H9 (cell line): ENCODE measurements around the gene CADPS. TPM values are rescaled to one million over a fixed set of nuclear protein-coding genes. Genes with fewer than 3 reads are reported as not detected.

Experiments used
- DNase-seq: peaks from one replicate; pipeline ENCODE4 v3.0.0-alpha.2; 2017
- H2AFZ ChIP-seq: one replicate; pipeline ENCODE4 v1.6.1; 2013; ENCODE audit warnings: mild to moderate bottlenecking, low read length, control low read depth, moderate library complexity
- H2AK5ac ChIP-seq: 2 replicates; pipeline ENCODE4 v1.6.1; 2013; ENCODE audit warnings: low read length, control low read depth, mixed read lengths; ENCODE audit not compliant: insufficient read length
- H2BK120ac ChIP-seq: one replicate; pipeline ENCODE4 v1.6.1; 2013; ENCODE audit warnings: low read depth, mild to moderate bottlenecking, low read length, control low read depth, inconsistent platforms; ENCODE audit not compliant: poor library complexity, severe bottlenecking
- H2BK12ac ChIP-seq: 2 replicates; pipeline ENCODE4 v1.6.1; 2013; ENCODE audit warnings: low read length, control low read depth, mixed read lengths, low read depth; ENCODE audit not compliant: insufficient read length
- H2BK15ac ChIP-seq: 2 replicates; pipeline ENCODE4 v1.6.1; 2013; ENCODE audit warnings: low read depth, low read length, control low read depth
- H2BK20ac ChIP-seq: one replicate; pipeline ENCODE4 v1.6.1; 2013; ENCODE audit warnings: low read depth, mild to moderate bottlenecking, low read length, control low read depth, inconsistent platforms; ENCODE audit not compliant: poor library complexity, severe bottlenecking
- H2BK5ac ChIP-seq: 2 replicates; pipeline ENCODE4 v1.6.1; 2013; ENCODE audit warnings: low read length, control low read depth, mixed read lengths; ENCODE audit not compliant: insufficient read length
- H3K14ac ChIP-seq: 2 replicates; pipeline ENCODE4 v1.6.1; 2013; ENCODE audit warnings: low read length, control low read depth; ENCODE audit not compliant: insufficient read depth
- H3K18ac ChIP-seq: 2 replicates; pipeline ENCODE4 v1.6.1; 2013; ENCODE audit warnings: low read depth, mild to moderate bottlenecking, mixed read lengths, low read length, control low read depth; ENCODE audit not compliant: insufficient read length
- H3K23ac ChIP-seq: 2 replicates; pipeline ENCODE4 v1.6.1; 2013; ENCODE audit warnings: low read length, control low read depth, mixed read lengths, low read depth; ENCODE audit not compliant: insufficient read length
- H3K23me2 ChIP-seq: 2 replicates; pipeline ENCODE4 v1.6.1; 2013; ENCODE audit warnings: low read depth, mild to moderate bottlenecking, mixed read lengths, low read length, control low read depth; ENCODE audit not compliant: insufficient read length, poor library complexity, severe bottlenecking
- H3K27ac ChIP-seq: 2 replicates; pipeline ENCODE4 v1.5.1; 2013; ENCODE audit warnings: low read length, control low read depth, mixed read lengths, low read depth; ENCODE audit not compliant: insufficient read length
- H3K27me3 ChIP-seq: 2 replicates; pipeline ENCODE4 v1.6.1; 2013; ENCODE audit warnings: low read length, control low read depth, inconsistent platforms; ENCODE audit not compliant: insufficient read depth
- H3K4ac ChIP-seq: 2 replicates; pipeline ENCODE4 v1.6.1; 2013; ENCODE audit warnings: low read depth, mild to moderate bottlenecking, control low read depth, inconsistent platforms, low read length, moderate library complexity
- H3K4me1 ChIP-seq: 2 replicates; pipeline ENCODE4 v1.6.1; 2013; ENCODE audit warnings: low read length, control low read depth, inconsistent platforms; ENCODE audit not compliant: insufficient read depth
- H3K4me2 ChIP-seq: 2 replicates; pipeline ENCODE4 v1.6.1; 2013; ENCODE audit warnings: low read length, control low read depth, mixed read lengths; ENCODE audit not compliant: insufficient read length, insufficient read depth
- H3K56ac ChIP-seq: 2 replicates; pipeline ENCODE4 v1.6.1; 2013; ENCODE audit warnings: low read depth, mild to moderate bottlenecking, mixed read lengths, low read length, control low read depth; ENCODE audit not compliant: insufficient read length
- H3K79me1 ChIP-seq: 2 replicates; pipeline ENCODE4 v1.6.1; 2013; ENCODE audit warnings: low read depth, mild to moderate bottlenecking, moderate library complexity, low read length, control low read depth, inconsistent platforms; ENCODE audit not compliant: insufficient read depth, poor library complexity, severe bottlenecking
- H3K79me2 ChIP-seq: 2 replicates; pipeline ENCODE4 v1.6.1; 2013; ENCODE audit warnings: low read length, control low read depth, inconsistent platforms; ENCODE audit not compliant: insufficient read depth
- H3K9ac ChIP-seq: 2 replicates; pipeline ENCODE4 v1.6.1; 2013; ENCODE audit warnings: low read length, control low read depth, mixed read lengths; ENCODE audit not compliant: insufficient read length; ENCODE audit errors: extremely low read depth
- H3K9me3 ChIP-seq: one replicate; pipeline ENCODE4 v1.6.1; 2013; ENCODE audit warnings: low read depth, low read length, inconsistent platforms; ENCODE audit not compliant: control insufficient read depth
- H3T11ph ChIP-seq: one replicate; pipeline ENCODE4 v1.6.1; 2013; ENCODE audit warnings: mild to moderate bottlenecking, low read length, control low read depth, inconsistent platforms
- H4K20me1 ChIP-seq: one replicate; pipeline ENCODE4 v1.6.1; 2013; ENCODE audit not compliant: control insufficient read depth, insufficient read length, insufficient read depth
- H4K5ac ChIP-seq: 2 replicates; pipeline ENCODE4 v1.6.1; 2013; ENCODE audit warnings: low read depth, mild to moderate bottlenecking, mixed read lengths, low read length, control low read depth; ENCODE audit not compliant: insufficient read length
- H4K8ac ChIP-seq: replicated peaks from 2 replicates; pipeline ENCODE4 v1.6.1; 2013; ENCODE audit warnings: low read length, control low read depth, mixed read lengths, low read depth; ENCODE audit not compliant: insufficient read length
- H4K91ac ChIP-seq: 2 replicates; pipeline ENCODE4 v1.6.1; 2013; ENCODE audit warnings: low read depth, mild to moderate bottlenecking, moderate library complexity, mixed read lengths, low read length, control low read depth; ENCODE audit not compliant: insufficient read length
- H3K27ac Mint-ChIP-seq, 3 experiments: 2 replicates in 2 of 3; 3 replicates in 1 of 3; pipeline ENCODE4 v1.8.0; 2020 to 2021; ENCODE audit warnings: mixed read lengths in 3 of 3, mild to moderate bottlenecking in 1 of 3, moderate library complexity in 1 of 3
- H3K27me3 Mint-ChIP-seq: 2 replicates; pipeline ENCODE4 v1.8.0; 2021; ENCODE audit warnings: low read depth, mild to moderate bottlenecking, moderate library complexity, mixed read lengths
- H3K36me3 Mint-ChIP-seq, 3 experiments: 2 replicates in 2 of 3; 3 replicates in 1 of 3; pipeline ENCODE4 v1.8.0; 2020 to 2021; ENCODE audit warnings: low read depth in 3 of 3, mixed read lengths in 3 of 3; ENCODE audit not compliant: insufficient read depth in 1 of 3
- H3K4me1 Mint-ChIP-seq, 2 experiments: 2 replicates each; pipeline ENCODE4 v1.8.0; 2020; ENCODE audit warnings: mixed read lengths in 2 of 2
- H3K4me3 Mint-ChIP-seq, 2 experiments: 2 replicates in 1 of 2; 3 replicates in 1 of 2; pipeline ENCODE4 v1.8.0; 2020 to 2021; ENCODE audit warnings: mild to moderate bottlenecking in 2 of 2, mixed read lengths in 2 of 2, moderate library complexity in 1 of 2
- H3K9me3 Mint-ChIP-seq, 2 experiments: 2 replicates in 1 of 2; 3 replicates in 1 of 2; pipeline ENCODE4 v1.8.0; 2020; ENCODE audit warnings: mild to moderate bottlenecking in 2 of 2, mixed read lengths in 2 of 2, moderate library complexity in 1 of 2
- CTCF ChIP-seq: fragments of 200-600 bp; sonication (generic); conservative IDR thresholded peaks from 3 replicates; pipeline ENCODE4 v1.8.0; 2021; ENCODE audit warnings: antibody characterized with exemption, mild to moderate bottlenecking
- WGBS: extraction: QIAGEN DNeasy Blood & Tissue Kit; methylation state at CpG from one replicate; pipeline ENCODE4 v1.1.7; 2013; ENCODE audit warnings: missing lambda C conversion rate, low lambda C conversion rate, mixed read lengths; ENCODE audit not compliant: insufficient read length; ENCODE audit errors: extremely low coverage; 5-methylcytosine and 5-hydroxymethylcytosine counted together
- total RNA-seq: library from RNA; stranded (reverse); gene quantifications from 2 replicates; pipeline ENCODE4 v1.2.1, GENCODE V29; 2021

CADPS gene
- total RNA-seq, 1 experiment from 2014 or later = 6.6 TPM

- Histone ChIP-seq H3K9ac (no peak overlapping the region), H2BK12ac (no peak overlapping the region), H2BK120ac (no peak overlapping the region), H3K27me3 (no peaks in the 10 kb centered on the region), H4K5ac (no peak overlapping the region), H4K91ac (no peak overlapping the region), H3K4me1 (0 out of 2 replicates have a peak, but pooled peaks cover 5% of the 10 kb centered on the region), H2AK5ac (no peak overlapping the region), H2BK15ac (no peak overlapping the region), H3K4ac (no peak overlapping the region), H2BK5ac (no peak overlapping the region), H2AFZ (no peak overlapping the region), H3K79me1 (no peaks in the 10 kb centered on the region), H4K8ac (no peak overlapping the region), H3K79me2 (no peaks in the 10 kb centered on the region), H3K23me2 (no peaks in the 10 kb centered on the region), H3K9me3 (no peaks in the 10 kb centered on the region), H3T11ph (no peak overlapping the region), H2BK20ac (no peak overlapping the region), H3K4me2 (no peak overlapping the region), H4K20me1 (no peaks in the 10 kb centered on the region), H3K23ac (no peak overlapping the region), H3K27ac (no peak overlapping the region), H3K18ac (no peak overlapping the region), H3K14ac (no peak overlapping the region), H3K56ac (no peak overlapping the region)
- Mint-ChIP-seq H3K4me1 (peaks cover 18 to 27% of the 10 kb centered on the region in 2 experiments), H3K4me3 (no peak overlapping the region), H3K27ac (no peak overlapping the region), H3K36me3 (no peaks in the 10 kb centered on the region), H3K9me3 (no peaks in the 10 kb centered on the region), H3K27me3 (peaks cover 6% of the 10 kb centered on the region)
- TF ChIP-seq CTCF = no peak
- no peak for DNase-seq
- WGBS = no CpG with 5 or more reads among the region's 5 CpGs
Observed at GRCh38 chr3:62557450-62557849, 317.8 kb downstream of the CADPS start.
